Ovary (tissue), 9 donors: Measurements from ENCODE around the gene IMP3. TPM values are rescaled to one million over a fixed set of nuclear protein-coding genes. Genes with fewer than 3 reads are reported as not detected.

ENCODE experiments used
- DNase-seq, 5 donors: peaks; one replicate each; pipeline ENCODE4 v3.0.0-alpha.2; 2019 to 2020
- H3K27ac ChIP-seq, 2 donors: fragments of 200-600 bp; one replicate each; pipeline versions ENCODE4 v1.5.1 to v1.8.0; 2019 to 2022
- H3K27me3 ChIP-seq: fragments of 200-600 bp; one replicate; pipeline ENCODE4 v1.8.0; 2022
- H3K36me3 ChIP-seq: fragments of 200-600 bp; sonication (generic); one replicate; pipeline ENCODE4 v1.5.1; 2019
- H3K4me1 ChIP-seq: one replicate; pipeline ENCODE4 v1.8.1; 2013; ENCODE audit warnings: mild to moderate bottlenecking, moderate library complexity; ENCODE audit not compliant: insufficient read depth
- H3K4me3 ChIP-seq: fragments of 200-600 bp; sonication (generic); one replicate; pipeline ENCODE4 v1.5.1; 2017
- H3K9me3 ChIP-seq, 2 donors: fragments of 200-600 bp in 1 of 2; sonication (generic) in 1 of 2; one replicate each; pipeline versions ENCODE4 v1.5.1 to v1.8.1; 2013 to 2019; ENCODE audit warnings: mild to moderate bottlenecking in 1 of 2, moderate library complexity in 1 of 2
- EP300 ChIP-seq: sonication (generic); formaldehyde crosslinking; IDR thresholded peaks from one replicate; pipeline ENCODE4 v1.6.1; 2017; ENCODE audit warnings: antibody characterized with exemption
- POLR2A ChIP-seq: fragments of 450-650 bp; IDR thresholded peaks from one replicate; pipeline ENCODE4 v1.6.1; 2017; ENCODE audit warnings: antibody characterized with exemption, mild to moderate bottlenecking, moderate library complexity
- WGBS, 3 donors: extraction: QIAGEN DNeasy Blood & Tissue Kit in 1 of 3; methylation state at CpG; one replicate each; pipeline versions ENCODE4 v1.1.5 to v1.1.7; 2013 to 2017; 5-methylcytosine and 5-hydroxymethylcytosine counted together
- intact Hi-C, 4 donors: fragments of 100-400 bp; cut with DNase I; formaldehyde crosslinking; loops; one replicate each; pipeline versions ENCODE4 v1.11.0 to v1.15.1; 2022 to 2023
- polyA plus RNA-seq, 2 donors: library from polyadenylated mRNA; stranded (reverse); fragments of 200-250 nt in 1 of 2; fragments of 350-450 nt in 1 of 2; fragmentation: Illumina TruSeq in 1 of 2; extraction: RNeasy Lipid Tissue Mini Kit (QIAGEN cat#74804) in 1 of 2; gene quantifications; one replicate each; pipeline ENCODE4 v1.2.3, GENCODE V29; 2013 to 2014
- total RNA-seq, 7 donors: library from RNA; depleted of rRNA in 2 of 7; stranded (reverse); fragments of >200 nt in 2 of 7; fragmentation: NEBNext Ultra II Directional in 3 of 7; extraction: Animal tissue kit (Norgen Biotek cat#: 25700) in 3 of 7; gene quantifications; one replicate each; pipeline versions ENCODE4 v1.1.0 to v1.2.4, GENCODE V29; 2016 to 2023
- TF ChIP-seq, protein P1 (sequence below), 3 donors: fragments of 450-650 bp in 2 of 3; fragments of 200-600 bp in 1 of 3; IDR thresholded peaks; one replicate each; pipeline versions ENCODE4 v1.5.1 to v1.8.0; 2016 to 2022; ENCODE audit warnings: antibody characterized with exemption in 3 of 3, mild to moderate bottlenecking in 1 of 3
- donor health status: DM: no; HTN: no; CAD: no; lungs with moderate emphysema.
- donor health status: DM: no; HTN: no; CAD: no.
- donor health status: Bipolar disorder and iron deficiency.
- donor health status: DM: yes; HTN: yes; CAD: no.
- donor health status: DM: no; HTN: no; CAD: no.
- donor health status: DM: yes; HTN: yes; CAD: no.

Gene IMP3
- total and polyA plus RNA-seq, 9 donors = 45.1 to 106 (median 51.6) TPM

DNA sequence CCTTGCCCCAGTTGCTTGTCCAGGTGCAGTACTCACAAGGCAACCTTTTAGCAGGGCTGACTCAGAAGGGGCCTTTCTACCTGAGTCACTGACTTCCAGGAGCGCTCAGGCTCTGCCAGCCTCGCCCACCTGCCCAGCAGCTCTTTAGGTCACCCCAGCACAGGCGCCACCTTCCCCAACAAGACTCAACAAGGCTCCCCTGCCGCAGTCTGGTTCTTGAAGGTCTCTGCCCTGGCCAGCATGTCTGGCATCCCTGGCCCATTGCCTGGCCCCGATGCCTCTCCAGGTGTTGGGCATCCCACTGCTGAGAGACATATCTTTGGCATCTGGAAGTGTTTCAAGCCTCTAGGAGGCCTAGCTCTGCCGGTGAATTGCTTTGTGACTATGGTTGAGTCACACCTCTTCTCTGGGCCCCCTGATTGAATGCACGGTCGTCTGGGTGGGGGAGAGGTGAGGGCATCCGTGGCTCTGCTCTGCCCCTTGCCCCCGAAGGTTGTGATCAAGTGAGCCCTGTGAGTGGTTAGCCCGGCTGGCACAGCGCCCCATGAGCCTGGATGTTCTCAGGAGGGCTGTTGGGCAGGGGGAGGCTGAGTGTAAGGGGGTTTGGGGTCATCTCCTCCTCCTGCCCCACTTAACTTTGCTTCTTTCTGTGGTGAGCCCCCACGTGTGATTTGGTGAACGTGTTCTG, 29.3 kb upstream of the IMP3 start:
- H3K27ac ChIP-seq = no peak overlapping the region
- no peak for TF ChIP-seq EP300
- TF ChIP-seq, protein P1, sequence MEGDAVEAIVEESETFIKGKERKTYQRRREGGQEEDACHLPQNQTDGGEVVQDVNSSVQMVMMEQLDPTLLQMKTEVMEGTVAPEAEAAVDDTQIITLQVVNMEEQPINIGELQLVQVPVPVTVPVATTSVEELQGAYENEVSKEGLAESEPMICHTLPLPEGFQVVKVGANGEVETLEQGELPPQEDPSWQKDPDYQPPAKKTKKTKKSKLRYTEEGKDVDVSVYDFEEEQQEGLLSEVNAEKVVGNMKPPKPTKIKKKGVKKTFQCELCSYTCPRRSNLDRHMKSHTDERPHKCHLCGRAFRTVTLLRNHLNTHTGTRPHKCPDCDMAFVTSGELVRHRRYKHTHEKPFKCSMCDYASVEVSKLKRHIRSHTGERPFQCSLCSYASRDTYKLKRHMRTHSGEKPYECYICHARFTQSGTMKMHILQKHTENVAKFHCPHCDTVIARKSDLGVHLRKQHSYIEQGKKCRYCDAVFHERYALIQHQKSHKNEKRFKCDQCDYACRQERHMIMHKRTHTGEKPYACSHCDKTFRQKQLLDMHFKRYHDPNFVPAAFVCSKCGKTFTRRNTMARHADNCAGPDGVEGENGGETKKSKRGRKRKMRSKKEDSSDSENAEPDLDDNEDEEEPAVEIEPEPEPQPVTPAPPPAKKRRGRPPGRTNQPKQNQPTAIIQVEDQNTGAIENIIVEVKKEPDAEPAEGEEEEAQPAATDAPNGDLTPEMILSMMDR (IDR thresholded peaks at IDR 0.05) = no peak
- TF ChIP-seq POLR2A = no peak
- H3K36me3 ChIP-seq = no peaks in the 10 kb centered on the region
- no peak for DNase-seq
- peaks cover 12% of the 10 kb centered on the region for H3K4me1 ChIP-seq
- H3K27me3 ChIP-seq = no peaks in the 10 kb centered on the region
- WGBS, 3 donors = 61 to 69% (median 68%) methylated on average over 14 of the region's 14 CpGs
- intact Hi-C loops = no loop called here
- no peaks in the 10 kb centered on the region for H3K9me3 ChIP-seq
- H3K4me3 ChIP-seq = no peak overlapping the region

DNA sequence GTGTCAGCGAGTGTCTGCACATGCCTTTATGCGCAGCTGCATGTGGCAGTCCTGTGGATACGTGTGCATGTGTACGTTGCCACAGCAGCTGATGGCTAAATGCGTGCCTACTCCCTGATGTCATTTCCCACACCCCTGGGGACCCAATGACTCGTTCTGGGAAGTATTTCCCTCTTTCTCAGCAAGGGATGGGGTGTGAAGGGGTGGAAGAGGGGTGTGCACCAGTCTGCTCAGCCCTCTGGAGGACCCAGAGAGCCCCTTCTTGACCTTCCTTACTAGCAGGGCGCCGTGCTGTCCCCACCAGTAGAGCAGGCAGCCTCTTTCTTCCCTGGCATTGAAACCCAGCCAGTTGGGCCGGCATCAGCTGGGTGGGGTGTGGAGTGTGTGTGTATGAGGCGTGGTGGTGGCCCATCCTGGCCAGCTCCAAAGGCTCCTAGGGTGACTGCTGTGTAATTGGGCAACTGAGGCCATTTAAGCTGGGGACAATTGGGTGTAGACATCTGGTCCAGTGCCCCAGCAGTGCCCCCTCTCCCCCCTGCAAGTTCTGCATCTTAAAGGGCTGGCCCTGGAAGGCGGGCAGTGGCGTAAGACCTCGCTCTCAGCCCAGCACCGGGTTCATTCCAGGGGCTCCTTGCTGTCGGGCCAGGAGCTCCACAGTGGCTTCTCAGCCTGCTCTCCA, 26.9 kb upstream of the IMP3 start:
- no peak overlapping the region for H3K27ac ChIP-seq
- 75 to 84% (median 82%) methylated on average over 15 of the region's 15 CpGs for WGBS, 3 donors
- no peaks in the 10 kb centered on the region for H3K36me3 ChIP-seq
- DNase-seq = peak in 1 of 5 donors; percentile 49
- H3K4me3 ChIP-seq = no peak overlapping the region
- H3K27me3 ChIP-seq = no peaks in the 10 kb centered on the region
- H3K9me3 ChIP-seq = no peaks in the 10 kb centered on the region
- intact Hi-C loops = no loop called here
- TF ChIP-seq POLR2A = no peak
- TF ChIP-seq, protein P1 (IDR thresholded peaks at IDR 0.05) = no peak
- peak; percentile 85 for TF ChIP-seq EP300
- H3K4me1 ChIP-seq = no peaks in the 10 kb centered on the region

DNA sequence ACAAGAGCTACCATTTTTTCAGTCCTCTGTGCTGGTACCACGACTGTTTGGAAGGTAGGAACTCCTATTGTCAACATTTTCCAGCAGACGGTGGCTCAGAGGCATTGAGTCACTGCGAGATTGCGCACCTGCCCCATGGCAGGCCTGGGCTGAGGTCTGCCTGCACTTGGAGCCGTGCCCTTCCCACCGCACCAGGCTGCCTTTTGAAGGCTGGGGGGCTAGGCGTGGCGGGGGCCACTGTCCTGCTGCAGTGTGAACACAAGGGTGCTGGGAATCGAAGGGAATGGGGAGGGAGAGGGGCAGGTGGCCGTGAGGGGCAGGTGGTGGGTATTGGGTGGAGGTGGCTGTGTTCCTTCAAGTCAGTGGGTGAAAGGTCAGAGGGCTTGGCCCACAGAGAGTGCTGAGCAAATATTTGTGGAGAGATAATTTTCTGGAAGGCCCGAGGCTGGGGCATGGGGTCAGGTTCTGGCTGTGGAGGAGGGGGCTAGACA, 24.0 kb upstream of the IMP3 start:
- intact Hi-C loops = no loop called here
- Histone ChIP-seq H3K27me3 (no peaks in the 10 kb centered on the region), H3K27ac (no peak overlapping the region), H3K4me3 (no peak overlapping the region), H3K9me3 (no peaks in the 10 kb centered on the region), H3K36me3 (no peaks in the 10 kb centered on the region), H3K4me1 (peaks cover 12% of the 10 kb centered on the region)
- DNase-seq = no peak
- TF ChIP-seq, protein P1 (IDR thresholded peaks at IDR 0.05) = no peak
- no peak for TF ChIP-seq EP300
- 64 to 83% (median 76%) methylated on average over 11 of the region's 11 CpGs for WGBS, 3 donors

DNA sequence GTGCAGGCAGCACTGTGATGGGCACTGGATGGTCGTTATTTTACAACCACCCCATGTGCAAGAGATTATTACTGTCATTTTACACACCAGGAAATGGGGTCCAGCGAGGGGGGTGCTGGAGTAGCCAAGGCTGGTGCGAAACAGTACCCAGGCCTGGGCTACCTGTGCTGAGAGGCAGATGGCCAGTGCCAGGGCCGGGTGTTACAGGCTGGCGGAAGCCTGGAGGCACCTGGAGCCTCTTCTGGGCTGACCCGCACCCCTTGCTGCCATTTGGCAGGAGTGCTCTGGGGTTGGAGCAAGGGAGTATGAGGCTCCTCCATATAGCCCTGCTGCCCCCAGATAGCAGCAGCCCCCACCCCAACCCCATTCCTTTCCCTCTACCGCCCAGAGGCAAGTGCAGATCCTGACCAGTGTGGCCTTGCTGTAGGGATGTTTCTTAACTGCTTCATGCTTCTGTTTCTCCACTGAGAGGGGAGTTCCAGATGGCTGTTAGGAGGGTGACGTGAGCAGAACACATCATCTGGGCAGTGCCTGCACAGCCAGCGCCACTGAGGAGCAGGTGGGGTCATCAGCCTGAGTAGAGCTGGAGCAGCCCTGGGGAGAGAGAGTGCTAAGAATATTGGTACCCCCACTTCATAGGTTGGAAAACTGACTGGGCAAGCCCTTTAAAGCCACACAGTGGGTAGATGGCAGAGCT, 22.9 kb upstream of the IMP3 start:
- H3K9me3 ChIP-seq = no peaks in the 10 kb centered on the region
- no peaks in the 10 kb centered on the region for H3K36me3 ChIP-seq
- no peak for DNase-seq
- no peak for TF ChIP-seq POLR2A
- TF ChIP-seq, protein P1 (IDR thresholded peaks at IDR 0.05) = no peak
- TF ChIP-seq EP300 = no peak
- no peaks in the 10 kb centered on the region for H3K27me3 ChIP-seq
- no peak overlapping the region for H3K27ac ChIP-seq
- peaks cover 12% of the 10 kb centered on the region for H3K4me1 ChIP-seq
- no peak overlapping the region for H3K4me3 ChIP-seq
- intact Hi-C loops = no loop called here
- 82 to 88% (median 88%) methylated on average over 9 of the region's 9 CpGs for WGBS, 3 donors
